Regular cardiac myocyte (primary cell): ENCODE data around the gene KCND3. TPM values are rescaled to one million over a fixed set of nuclear protein-coding genes. Genes with fewer than 3 reads are reported as not detected.

Source experiments
- total RNA-seq: library from RNA; depleted of rRNA; stranded (reverse); fragments of >200 nt; gene quantifications from 2 replicates; pipeline ENCODE4 v1.2.3, GENCODE V29; 2014

Gene KCND3
- total RNA-seq: under 0.01 and 0.28 TPM in 2 replicates

DNA sequence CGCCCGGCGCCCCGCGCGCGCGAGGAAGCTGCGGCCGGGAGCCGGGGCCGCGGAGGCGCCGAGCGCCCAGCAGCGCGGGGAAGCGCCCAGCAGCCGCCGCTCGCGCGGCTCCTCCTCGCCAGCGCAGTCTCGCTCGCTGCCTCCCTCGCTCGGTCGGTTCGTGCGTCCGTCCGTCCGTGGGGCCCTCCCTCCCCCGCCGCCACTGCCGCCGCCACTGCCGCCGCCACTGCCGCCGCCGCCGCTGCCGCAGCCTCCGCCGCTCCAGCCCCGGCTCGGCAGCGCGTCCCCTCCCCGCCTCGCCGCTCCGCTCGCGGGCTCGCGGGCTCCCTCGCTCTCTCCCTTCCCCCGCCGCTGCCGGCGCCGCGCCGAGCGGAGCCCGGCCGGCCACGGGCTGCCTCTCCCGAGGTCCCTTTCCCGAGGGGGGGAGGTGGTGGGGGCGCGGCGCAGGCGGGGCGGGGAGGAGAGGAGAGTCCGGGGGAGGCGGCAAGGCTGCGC is at the start of gene KCND3:
KCND3 (minus strand) TSS at position 138 of the 495 bp plus-strand sequence.

GRCh38 chr1:111755331-111756123 is 233.9 kb downstream of the KCND3 start, which contains the start of gene DDX20:
TSS of gene DDX20 (plus strand) at chr1:111755901. CDS start at chr1:111755925, 24 bp downstream.

GRCh38 chr1:111739194-111739924 is 250.1 kb downstream of the KCND3 start, which contains the start of gene INKA2:
TSS of gene INKA2 (minus strand) at chr1:111739395. CDS start at chr1:111739242, 153 bp downstream.

Other genes with a start within 250 kb of the KCND3 start
- gene DDX20, start 233.8 kb downstream of the KCND3 start, total RNA-seq: 13.5 and 26.5 TPM in 2 replicates